Coronary artery (tissue), 2 donors: ENCODE data around the gene GPR61.

ENCODE experiments used
- DNase-seq: peaks from one replicate; pipeline ENCODE4 v3.0.0-alpha.2; 2017; ENCODE audit warnings: low spot score
- H3K27ac ChIP-seq, 2 donors: fragments of 200-600 bp; sonication (generic); one replicate each; pipeline ENCODE4 v1.5.1; 2016 to 2019
- H3K4me3 ChIP-seq: fragments of 200-600 bp; sonication (generic); 2 replicates; pipeline ENCODE4 v1.5.1; 2016; ENCODE audit warnings: mild to moderate bottlenecking, moderate library complexity
- CTCF ChIP-seq: fragments of 200-600 bp; sonication (generic); IDR thresholded peaks from one replicate; pipeline ENCODE4 v1.5.1; 2019; ENCODE audit warnings: antibody characterized with exemption

The GPR61 gene

DNA sequence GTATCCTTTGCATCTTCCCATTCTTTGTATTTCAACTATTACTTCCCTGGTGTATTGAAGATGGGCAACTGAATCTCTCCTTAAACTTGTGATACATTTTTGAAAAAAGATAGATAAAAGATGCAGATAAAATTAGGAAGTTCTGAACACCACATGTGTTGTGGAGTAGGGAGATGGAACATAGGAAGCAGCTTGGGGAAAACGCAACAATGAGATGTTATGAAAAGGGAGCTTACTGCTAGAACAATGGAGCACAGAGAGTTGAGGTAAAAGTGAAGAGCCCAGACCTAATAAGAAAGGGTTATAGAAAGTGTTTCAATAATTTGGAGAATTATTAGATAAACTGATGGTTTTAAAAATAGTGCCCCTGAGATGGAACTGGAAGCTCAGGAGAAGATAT lies 29.7 kb downstream of the GPR61 start:
- no peak for TF ChIP-seq CTCF
- no peak for DNase-seq
- H3K4me3 ChIP-seq, result no peak overlapping the region
- no peak overlapping the region for H3K27ac ChIP-seq

- Histone ChIP-seq H3K27ac (no peak overlapping the region), H3K4me3 (no peak overlapping the region)
- TF ChIP-seq CTCF, result no peak
- no peak for DNase-seq
Measured at GRCh38 chr1:109570414-109570813, 30.7 kb downstream of the GPR61 start.

DNA sequence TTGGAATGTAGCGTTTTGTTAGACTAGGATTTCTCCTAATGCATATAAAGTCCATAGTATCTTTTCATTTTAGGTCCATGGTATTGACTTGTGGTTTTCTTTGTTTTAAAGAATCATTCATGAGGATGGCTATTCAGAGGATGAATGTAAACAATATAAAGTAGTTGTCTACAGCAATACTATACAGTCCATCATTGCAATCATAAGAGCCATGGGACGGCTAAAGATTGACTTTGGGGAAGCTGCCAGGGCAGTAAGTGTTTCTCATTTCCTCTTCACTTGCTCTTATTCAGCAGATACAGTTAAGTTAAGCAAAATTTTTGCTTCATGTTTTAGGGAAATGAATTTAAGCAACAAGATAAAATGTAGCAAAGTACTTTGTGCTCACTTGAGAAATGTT lies 34.1 kb downstream of the GPR61 start:
- no peak for TF ChIP-seq CTCF
- no peak overlapping the region for H3K27ac ChIP-seq
- no peak for DNase-seq
- H3K4me3 ChIP-seq, result no peak overlapping the region

GRCh38 chr1:109578947-109579443 lies 39.3 kb downstream of the GPR61 start:
- no peak overlapping the region for H3K4me3 ChIP-seq
- TF ChIP-seq CTCF, result no peak
- DNase-seq, result no peak
- H3K27ac ChIP-seq, result peak overlapping the region; percentile 36 to 59

- TF ChIP-seq CTCF, result no peak
- Histone ChIP-seq H3K4me3 (no peak overlapping the region), H3K27ac (peak overlapping the region; percentile 36 to 59)
- no peak for DNase-seq
Measured at GRCh38 chr1:109579491-109579890, 39.8 kb downstream of the GPR61 start.

DNA sequence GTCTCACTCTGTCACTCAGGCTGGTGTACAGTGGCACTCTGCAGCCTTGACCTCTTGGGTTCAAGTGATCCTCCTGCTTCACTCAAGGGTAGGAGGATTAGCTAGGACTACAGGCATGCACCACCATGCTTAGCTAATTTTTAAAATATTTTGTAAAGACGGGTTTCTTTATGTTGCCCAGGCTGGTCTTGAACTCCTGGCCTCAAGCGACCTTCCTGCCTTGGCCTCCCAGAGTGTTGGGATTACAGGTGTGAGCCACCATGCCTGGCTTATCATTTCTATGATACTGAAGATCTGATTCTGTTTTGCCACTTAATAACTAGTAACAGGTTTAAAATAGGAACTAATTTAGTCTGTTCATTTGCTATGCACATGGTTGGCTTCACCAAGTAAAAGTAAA lies 42.3 kb downstream of the GPR61 start:
- H3K4me3 ChIP-seq, result no peak overlapping the region
- no peak for DNase-seq
- TF ChIP-seq CTCF, result no peak
- H3K27ac ChIP-seq, result no peak overlapping the region

DNA sequence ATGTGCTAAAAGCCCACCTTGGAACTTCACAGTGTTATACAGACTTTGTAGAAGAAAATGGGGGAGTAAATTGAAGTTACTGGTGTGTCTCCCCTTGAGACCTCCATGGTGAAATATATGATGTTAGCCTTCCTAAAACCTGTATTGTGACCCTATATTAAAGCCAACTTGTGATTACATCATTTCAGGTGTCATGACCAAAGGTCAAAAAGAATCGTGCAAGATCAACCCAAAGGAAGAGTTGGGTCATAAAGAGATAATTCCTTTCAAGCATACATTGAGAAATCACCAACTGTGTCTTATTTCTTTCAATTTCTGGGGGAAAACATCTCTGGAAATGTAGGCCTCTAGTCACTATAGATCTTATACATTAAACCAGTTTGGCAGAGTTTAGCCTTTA lies 45.1 kb downstream of the GPR61 start:
- no peak overlapping the region for H3K27ac ChIP-seq
- DNase-seq, result no peak
- TF ChIP-seq CTCF, result no peak
- H3K4me3 ChIP-seq, result no peak overlapping the region
